Activated naive CD4-positive, alpha-beta T cell treated with anti-CD3 and anti-CD28 coated beads, Interleukin-2, amount 50 U/mL, for 16 hours (primary cell): Measurements from ENCODE around the gene ITGAX.
"Not testable (repeated sequence)": the region's sequence is repeated elsewhere in the genome, so short reads cannot be mapped to it uniquely, and the experiment has no call there.

ENCODE experiments used
- DNase-seq: peaks from one replicate; pipeline ENCODE4 v3.0.0-alpha.2; 2020

Gene ITGAX

DNA sequence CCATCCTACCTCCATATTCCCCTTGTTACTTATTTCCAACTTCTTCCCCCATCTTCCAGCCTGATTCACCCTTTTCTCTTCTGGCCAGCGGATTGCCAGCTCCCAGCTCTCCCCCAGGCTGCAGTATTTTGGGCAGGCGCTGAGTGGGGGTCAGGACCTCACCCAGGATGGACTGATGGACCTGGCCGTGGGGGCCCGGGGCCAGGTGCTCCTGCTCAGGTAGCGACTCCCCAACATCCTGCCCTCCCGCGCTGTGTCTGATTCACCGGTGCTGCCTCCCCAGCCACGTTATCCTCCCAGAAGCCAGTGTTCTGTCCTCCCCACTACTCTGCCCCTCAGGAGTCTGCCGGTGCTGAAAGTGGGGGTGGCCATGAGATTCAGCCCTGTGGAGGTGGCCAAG, 57.8 kb downstream of the ITGAX start:
- DNase-seq, result no peak

DNA sequence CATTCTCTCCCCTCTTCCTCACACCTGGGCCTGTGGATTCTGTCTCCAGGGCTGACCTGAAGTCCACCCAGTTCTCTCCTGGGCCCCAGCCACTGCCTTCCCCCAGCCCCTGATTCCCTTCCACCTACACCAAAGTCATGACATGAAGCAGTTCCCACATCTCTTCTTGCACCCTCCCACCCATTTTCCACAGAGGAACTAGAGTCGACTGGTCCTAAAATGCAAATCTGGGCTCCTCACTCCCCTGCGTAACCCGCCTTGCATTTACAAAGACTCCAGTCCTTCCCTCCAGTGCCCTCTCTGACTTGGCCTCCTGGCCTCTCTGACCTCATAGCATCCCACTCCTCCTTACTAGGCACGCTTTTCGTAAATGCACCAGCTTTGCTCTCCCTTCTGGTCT, 58.4 kb downstream of the ITGAX start:
- DNase-seq, result no peak

- DNase-seq, result no peak
Measured at GRCh38 chr16:31413943-31414342, 59.0 kb downstream of the ITGAX start.

DNA sequence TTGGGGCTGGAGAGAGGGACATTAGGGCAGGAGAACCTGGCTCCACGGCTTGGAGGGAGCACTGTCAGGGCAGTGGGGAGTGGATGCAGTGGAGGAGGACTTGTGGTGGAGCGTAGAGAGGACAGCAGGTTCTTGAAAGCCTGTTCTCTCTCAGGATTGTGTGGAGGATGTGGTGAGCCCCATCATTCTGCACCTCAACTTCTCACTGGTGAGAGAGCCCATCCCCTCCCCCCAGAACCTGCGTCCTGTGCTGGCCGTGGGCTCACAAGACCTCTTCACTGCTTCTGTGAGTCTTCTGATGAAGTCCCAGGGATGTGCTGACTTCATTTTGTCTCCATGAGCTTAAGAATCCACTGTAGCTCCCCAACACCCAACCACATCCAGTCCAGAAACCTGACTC, 59.7 kb downstream of the ITGAX start:
- DNase-seq, result no peak

GRCh38 chr16:31416371-31416770, 61.4 kb downstream of the ITGAX start:
- no peak for DNase-seq

- DNase-seq, result not testable (repeated sequence)
Measured at GRCh38 chr16:31417036-31417435, 62.1 kb downstream of the ITGAX start.

DNA sequence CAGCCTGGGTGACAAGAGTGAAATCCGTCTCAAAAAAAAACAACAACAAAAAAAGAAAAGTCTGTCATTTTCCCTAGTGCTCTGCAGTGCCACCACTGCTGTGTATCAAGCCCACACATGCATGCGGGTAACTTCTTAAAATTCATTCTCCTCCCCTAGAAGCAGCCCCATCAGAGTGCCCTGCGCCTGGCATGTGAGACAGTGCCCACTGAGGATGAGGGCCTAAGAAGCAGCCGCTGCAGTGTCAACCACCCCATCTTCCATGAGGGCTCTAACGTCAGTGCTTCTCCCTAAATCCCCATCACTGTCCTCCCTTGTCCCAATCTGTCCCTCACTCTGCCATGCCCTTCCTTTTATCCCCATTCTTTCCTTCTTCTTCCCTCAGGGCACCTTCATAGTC, 62.9 kb downstream of the ITGAX start:
- no peak for DNase-seq

- no peak for DNase-seq
Measured at GRCh38 chr16:31420037-31420436, 65.1 kb downstream of the ITGAX start.

DNA sequence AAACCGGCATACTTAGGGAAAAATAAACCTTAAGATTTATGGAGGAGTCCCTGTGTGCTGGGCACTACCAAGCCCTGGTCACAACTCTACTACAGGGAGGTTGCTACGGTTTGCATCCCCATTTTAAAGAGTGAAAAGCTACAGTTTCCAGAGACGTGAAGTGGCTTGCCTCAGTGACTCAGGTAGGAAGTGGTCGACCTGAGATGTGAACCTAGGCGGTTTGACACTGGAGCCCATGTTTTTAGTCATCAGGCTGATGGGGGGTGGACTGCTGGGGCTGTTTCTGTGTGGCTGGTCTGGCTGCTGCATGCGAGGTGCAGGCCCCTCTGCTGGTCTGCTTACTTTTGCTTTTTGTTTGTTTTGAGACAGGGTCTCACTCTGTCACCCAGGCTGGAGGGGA, 66.6 kb downstream of the ITGAX start:
- DNase-seq, result no peak

DNA sequence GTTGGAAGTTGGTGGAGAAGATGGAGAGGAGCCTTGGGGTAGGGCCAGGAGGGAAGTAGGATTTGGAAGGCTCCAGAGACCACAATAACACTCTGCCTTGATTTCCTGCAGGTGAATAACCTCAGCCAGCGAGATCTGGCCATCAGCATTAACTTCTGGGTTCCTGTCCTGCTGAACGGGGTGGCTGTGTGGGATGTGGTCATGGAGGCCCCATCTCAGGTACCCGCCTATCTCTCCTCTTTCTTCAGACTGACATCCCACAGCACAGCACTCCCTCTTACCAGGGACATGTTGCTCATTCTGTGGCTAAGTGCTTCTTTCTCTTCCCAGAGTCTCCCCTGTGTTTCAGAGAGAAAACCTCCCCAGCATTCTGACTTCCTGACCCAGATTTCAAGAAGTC, 68.3 kb downstream of the ITGAX start:
- DNase-seq, result no peak

GRCh38 chr16:31423801-31424200, 68.8 kb downstream of the ITGAX start:
- DNase-seq, result no peak

- peak; percentile 69 for DNase-seq
Measured at GRCh38 chr16:31427441-31428278, 72.7 kb downstream of the ITGAX start.

- DNase-seq, result no peak
Measured at GRCh38 chr16:31428279-31428597, 73.3 kb downstream of the ITGAX start, which contains the start of gene COX6A2. COX6A2 (minus strand) TSS chr16:31428360; CDS start chr16:31428325, 35 bp downstream.

DNA sequence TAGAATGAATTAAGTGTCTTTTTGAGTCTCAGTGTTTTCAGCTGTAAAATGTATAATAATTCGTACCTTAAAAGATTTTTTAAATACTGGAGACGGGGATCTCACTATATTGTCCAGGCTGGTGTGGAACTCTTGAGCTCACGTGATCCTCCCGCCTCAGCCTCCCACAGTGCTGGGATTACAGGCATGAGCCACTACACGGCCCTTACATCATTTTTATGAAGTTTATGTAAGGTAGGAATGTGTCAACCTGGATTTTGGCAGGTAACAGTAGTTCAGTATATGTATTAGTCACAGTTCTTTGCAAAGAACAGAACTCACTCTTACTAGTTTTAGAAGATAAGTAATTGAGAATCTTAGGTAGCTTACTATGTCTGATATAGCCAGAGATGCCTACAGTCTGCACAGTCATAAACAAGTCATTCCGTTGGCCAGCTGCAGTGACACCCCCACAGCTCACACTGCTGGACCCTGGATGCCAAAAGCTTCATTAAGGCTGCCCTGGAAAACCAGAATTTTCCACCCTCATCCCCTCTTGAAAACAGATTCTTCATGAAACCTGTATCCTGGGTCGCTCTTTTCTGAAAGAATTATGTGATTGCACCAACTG, 73.8 kb downstream of the ITGAX start:
- DNase-seq, result no peak

GRCh38 chr16:31429314-31429713, 74.3 kb downstream of the ITGAX start:
- no peak for DNase-seq

GRCh38 chr16:31429796-31430195, 74.8 kb downstream of the ITGAX start:
- DNase-seq, result no peak

GRCh38 chr16:31430380-31431052, 75.5 kb downstream of the ITGAX start:
- DNase-seq, result no peak
